Activated naive CD4-positive, alpha-beta T cell treated with anti-CD3 and anti-CD28 coated beads, Interleukin-2, amount 10 ng/mL, durations not matched to agents 7 days and 5 days (primary cell): ENCODE measurements around the gene TMSB4X.
"Not testable (repeated sequence)": the region's sequence is repeated elsewhere in the genome, so short reads cannot be mapped to it uniquely, and the experiment has no call there.

Source experiments
- CTCF ChIA-PET: fragments of 350-600 bp; sonication (Branson Sonifier 250); formaldehyde crosslinking; loops from one replicate; lab custom pipeline; 2021; ENCODE audit warnings: antibody characterized with exemption; lab: Charles Lee
- DNase-seq: peaks from one replicate; pipeline ENCODE4 v3.0.0-alpha.2; 2020
- H3K27ac Mint-ChIP-seq: one replicate; pipeline ENCODE4 v1.8.0; 2021; ENCODE audit warnings: mild to moderate bottlenecking, moderate library complexity, mixed read lengths
- H3K27me3 Mint-ChIP-seq: one replicate; pipeline ENCODE4 v1.8.0; 2021; ENCODE audit warnings: mild to moderate bottlenecking, mixed read lengths
- H3K36me3 Mint-ChIP-seq: one replicate; pipeline ENCODE4 v1.8.0; 2021; ENCODE audit warnings: mixed read lengths
- H3K4me1 Mint-ChIP-seq: one replicate; pipeline ENCODE4 v1.8.0; 2021; ENCODE audit warnings: mixed read lengths
- H3K4me3 Mint-ChIP-seq: one replicate; pipeline ENCODE4 v1.8.0; 2021; ENCODE audit warnings: mild to moderate bottlenecking, moderate library complexity, mixed read lengths
- H3K9me3 Mint-ChIP-seq: one replicate; pipeline ENCODE4 v1.8.0; 2021; ENCODE audit warnings: mixed read lengths

Gene TMSB4X

DNA sequence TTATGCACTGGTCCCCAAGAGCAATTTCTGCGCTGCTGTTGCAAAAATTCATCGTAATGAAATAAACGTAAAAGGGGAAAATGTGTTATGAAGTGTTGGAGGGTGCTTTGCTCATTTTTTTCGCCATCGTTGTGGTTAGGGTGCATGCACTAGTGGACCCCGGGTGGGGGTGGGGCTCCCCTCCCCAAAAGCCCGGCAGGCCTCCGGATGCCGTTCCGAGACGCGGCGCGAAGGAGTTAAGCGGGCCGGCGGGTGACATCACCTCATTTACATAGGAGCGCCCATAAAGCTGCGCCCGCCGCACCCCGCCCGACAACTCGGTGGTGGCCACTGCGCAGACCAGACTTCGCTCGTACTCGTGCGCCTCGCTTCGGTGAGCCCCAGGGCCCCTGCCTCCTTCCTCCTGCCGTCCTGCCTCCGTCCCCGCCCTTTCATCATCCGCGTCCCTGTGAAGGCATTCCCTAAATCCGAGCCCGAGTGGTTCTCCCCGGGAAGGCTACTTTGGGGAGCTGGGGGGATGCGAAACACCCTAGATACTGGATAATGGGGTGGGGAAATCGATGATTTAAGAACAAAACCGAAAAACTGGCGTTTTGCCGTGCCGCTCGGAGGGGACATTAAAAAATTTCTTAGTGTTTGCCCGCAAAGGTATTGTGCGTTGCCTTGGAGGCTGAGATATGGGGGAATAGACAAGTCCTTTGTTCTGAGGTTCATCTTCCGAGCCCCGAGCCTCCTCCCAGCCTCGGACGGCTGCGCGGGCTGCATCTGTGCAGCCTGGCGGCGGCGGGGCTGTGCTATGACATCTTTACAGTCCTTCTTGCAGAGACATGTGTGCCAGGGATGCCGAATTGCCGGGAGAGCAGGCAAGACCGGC, at the start of gene TMSB4X:
Gene TMSB4X (plus strand): TSS at position 315 of the 874 bp plus-strand sequence.
- H3K36me3 Mint-ChIP-seq, result peaks cover 60% of the 10 kb centered on the region
- no peaks in the 10 kb centered on the region for H3K9me3 Mint-ChIP-seq
- peak; percentile 89 for DNase-seq
- H3K27ac Mint-ChIP-seq, result peak within 1 kb of the TSS; percentile 99
- H3K4me1 Mint-ChIP-seq, result peaks cover 39% of the 10 kb centered on the region
- CTCF ChIA-PET, result interaction anchor here (1.2 to 3.6 kb wide), 4 partner anchors 20 to 117 kb away, joined by 3 to 22 read pairs (median 6); no protein-coding TSS in a partner anchor
- peaks cover 14% of the 10 kb centered on the region for H3K27me3 Mint-ChIP-seq
- peak within 1 kb of the TSS; percentile 97 for H3K4me3 Mint-ChIP-seq

DNA sequence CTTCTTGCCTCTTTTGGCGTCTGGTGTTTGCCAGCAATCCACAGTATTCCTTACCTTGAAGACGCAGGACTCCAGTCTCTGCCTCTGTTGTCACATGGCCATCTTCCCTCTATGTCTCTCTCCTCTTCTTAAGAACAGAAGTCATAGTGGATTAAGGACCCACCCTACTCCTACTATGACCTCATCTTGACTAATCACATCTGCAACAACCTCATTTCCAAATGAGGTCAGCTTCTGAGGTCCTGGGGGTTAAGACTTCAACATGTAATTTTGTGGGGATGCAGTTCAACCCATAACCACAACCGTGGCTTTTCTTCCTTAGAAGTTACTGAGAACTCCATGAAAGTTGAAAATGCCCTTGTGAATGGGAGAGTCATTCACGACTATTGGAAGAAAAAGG, 45.2 kb upstream of the TMSB4X start:
- CTCF ChIA-PET, result interaction anchor here (0.7 kb wide), 1 partner anchor 17 kb away, joined by 3 read pairs; no protein-coding TSS in a partner anchor
- Mint-ChIP-seq H3K4me3 (no peak overlapping the region), H3K4me1 (no peaks in the 10 kb centered on the region), H3K27me3 (peaks cover 4% of the 10 kb centered on the region), H3K27ac (no peak overlapping the region), H3K36me3 (no peaks in the 10 kb centered on the region), H3K9me3 (peaks cover 2% of the 10 kb centered on the region)
- DNase-seq, result no peak

DNA sequence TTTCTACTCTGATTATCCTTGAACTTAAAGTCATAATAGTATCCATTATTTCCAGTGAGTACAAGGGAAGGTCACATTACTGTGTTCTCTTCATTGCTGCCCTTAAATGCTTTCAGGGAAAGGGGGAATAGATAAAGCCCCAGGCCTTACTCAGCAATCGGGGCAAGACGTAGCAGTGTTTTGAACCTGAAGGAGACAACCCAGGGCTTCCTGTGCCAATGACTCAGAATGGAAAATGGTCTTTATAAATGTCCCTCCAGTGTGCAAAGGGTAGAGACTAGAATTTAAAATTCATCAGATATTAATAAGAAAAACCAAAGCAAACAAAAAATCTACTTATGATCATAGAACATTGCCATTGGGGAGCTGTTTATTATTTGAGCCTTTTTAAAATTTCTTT, 44.8 kb upstream of the TMSB4X start:
- Mint-ChIP-seq H3K4me3 (no peak overlapping the region), H3K27ac (no peak overlapping the region)

DNA sequence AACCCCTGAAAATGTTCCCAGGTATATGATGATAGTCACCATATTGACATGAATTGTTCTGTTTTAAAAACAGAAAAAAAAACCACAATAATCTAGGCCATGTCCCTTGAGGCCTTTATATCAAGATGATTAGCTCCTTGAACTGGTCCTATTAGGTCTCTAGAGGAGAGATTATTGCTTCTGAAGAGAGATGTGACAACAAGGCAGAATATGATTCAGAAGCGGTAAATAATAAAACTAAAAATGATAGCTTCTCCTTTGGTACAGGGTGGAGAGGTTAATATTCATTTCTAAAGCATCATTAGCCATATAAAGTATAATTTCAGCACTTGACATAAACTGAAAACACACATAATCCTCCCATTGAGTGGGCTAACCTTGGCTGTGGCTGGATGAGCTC, 42.7 kb upstream of the TMSB4X start:
- H3K9me3 Mint-ChIP-seq, result peaks cover 2% of the 10 kb centered on the region
- no peak for DNase-seq
- H3K36me3 Mint-ChIP-seq, result no peaks in the 10 kb centered on the region
- CTCF ChIA-PET, result no interaction called here
- no peaks in the 10 kb centered on the region for H3K4me1 Mint-ChIP-seq
- H3K27ac Mint-ChIP-seq, result no peak overlapping the region
- H3K4me3 Mint-ChIP-seq, result no peak overlapping the region
- H3K27me3 Mint-ChIP-seq, result peaks cover 4% of the 10 kb centered on the region

More for the DNA sequence above, 44.8 kb upstream of the TMSB4X start:
- Mint-ChIP-seq H3K27me3 (peaks cover 4% of the 10 kb centered on the region), H3K9me3 (peaks cover 2% of the 10 kb centered on the region), H3K4me1 (no peaks in the 10 kb centered on the region), H3K36me3 (no peaks in the 10 kb centered on the region)
- CTCF ChIA-PET, result no interaction called here
- DNase-seq, result no peak

DNA sequence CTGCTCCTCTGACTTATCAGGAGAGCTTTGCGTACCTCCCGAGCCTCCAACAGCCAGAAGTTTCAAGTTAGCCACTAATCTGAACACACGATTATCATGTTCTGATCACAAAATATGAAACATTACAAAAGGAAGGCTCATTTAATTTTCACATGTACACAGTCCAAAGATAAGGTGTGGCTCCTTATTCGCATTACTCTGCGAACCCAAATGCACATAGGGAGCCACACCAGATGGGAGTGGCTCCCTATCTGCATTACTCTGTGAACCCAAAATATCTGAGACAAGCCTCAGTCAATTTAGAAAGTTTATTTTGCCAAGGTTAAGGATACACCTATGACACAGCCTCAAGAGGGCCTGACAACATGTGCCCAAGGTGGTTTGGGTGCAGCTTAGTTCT, 40.1 kb upstream of the TMSB4X start:
- Mint-ChIP-seq H3K4me1 (no peaks in the 10 kb centered on the region), H3K4me3 (no peak overlapping the region), H3K27me3 (peaks cover 7% of the 10 kb centered on the region), H3K9me3 (peaks cover 2% of the 10 kb centered on the region), H3K27ac (no peak overlapping the region), H3K36me3 (no peaks in the 10 kb centered on the region)
- CTCF ChIA-PET, result no interaction called here
- no peak for DNase-seq

DNA sequence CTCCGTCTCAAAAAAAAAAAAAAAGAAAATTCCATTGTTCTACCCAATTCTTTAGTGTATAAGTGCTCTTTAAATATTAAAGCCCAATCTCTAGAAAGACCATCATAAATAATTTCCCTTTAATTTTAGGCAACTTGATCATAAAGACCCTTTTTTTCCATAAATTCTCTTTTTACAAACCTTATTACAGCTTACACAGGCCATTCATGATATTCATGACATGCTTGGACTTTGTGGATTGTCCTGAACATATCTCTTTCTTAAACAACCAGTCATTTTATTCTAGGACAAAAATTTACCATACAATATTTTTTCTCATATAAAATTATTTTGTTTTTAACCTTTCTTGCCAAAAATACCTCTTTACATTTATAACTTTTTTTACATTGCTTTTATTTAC, 38.0 kb upstream of the TMSB4X start:
- H3K4me3 Mint-ChIP-seq, result no peak overlapping the region
- peaks cover 7% of the 10 kb centered on the region for H3K27me3 Mint-ChIP-seq
- H3K27ac Mint-ChIP-seq, result no peak overlapping the region
- no peaks in the 10 kb centered on the region for H3K9me3 Mint-ChIP-seq
- DNase-seq, result no peak
- no peaks in the 10 kb centered on the region for H3K36me3 Mint-ChIP-seq
- no peaks in the 10 kb centered on the region for H3K4me1 Mint-ChIP-seq
- CTCF ChIA-PET, result no interaction called here

DNA sequence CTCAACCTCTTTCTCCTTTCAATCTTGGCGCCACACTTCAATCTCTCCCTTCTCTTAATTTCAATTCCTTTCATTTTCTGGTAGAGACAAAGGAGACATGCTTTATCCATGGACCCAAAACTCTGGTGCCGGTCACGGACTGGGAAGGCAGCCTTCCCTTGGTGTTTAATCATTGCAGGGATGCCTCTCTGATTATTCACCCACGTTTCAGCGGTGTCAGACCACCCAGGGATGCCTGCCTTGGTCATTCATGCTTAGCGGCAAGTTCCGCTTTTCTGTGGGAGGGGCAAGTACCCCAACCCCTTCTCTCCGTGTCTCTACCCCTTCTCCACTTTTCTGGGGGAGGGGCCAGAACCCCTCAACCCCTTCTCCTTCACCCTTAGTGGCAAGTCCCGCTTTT, 34.4 kb upstream of the TMSB4X start:
- H3K36me3 Mint-ChIP-seq, DNase-seq, H3K4me1 Mint-ChIP-seq, H3K27me3 Mint-ChIP-seq, H3K27ac Mint-ChIP-seq, H3K4me3 Mint-ChIP-seq, CTCF ChIA-PET, H3K9me3 Mint-ChIP-seq: not testable (repeated sequence)

DNA sequence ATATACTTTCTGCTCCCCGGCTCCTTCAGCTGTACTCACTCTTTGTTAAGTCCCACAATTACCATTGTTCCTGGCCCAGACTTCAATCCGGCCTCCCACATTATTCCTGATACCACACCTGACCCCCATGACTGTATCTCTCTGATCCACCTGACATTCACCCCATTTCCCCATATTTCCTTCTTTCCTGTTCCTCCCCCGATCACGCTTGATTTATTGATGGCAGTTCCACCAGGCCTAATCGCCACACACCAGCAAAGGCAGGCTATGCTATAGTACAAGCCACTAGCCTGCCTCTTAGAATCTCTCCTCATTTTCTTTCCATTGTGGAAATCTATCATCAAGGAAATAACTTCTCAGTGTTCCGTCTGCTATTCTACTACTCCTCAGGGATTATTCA, 31.3 kb upstream of the TMSB4X start:
- not testable (repeated sequence) for H3K27me3 Mint-ChIP-seq, H3K9me3 Mint-ChIP-seq, H3K36me3 Mint-ChIP-seq, H3K27ac Mint-ChIP-seq, H3K4me3 Mint-ChIP-seq, DNase-seq
- peaks cover 26% of the 10 kb centered on the region for H3K4me1 Mint-ChIP-seq
- CTCF ChIA-PET, result interaction anchor here (8.0 kb wide), 1 partner anchor 148 kb away, joined by 100 read pairs; no protein-coding TSS in a partner anchor

DNA sequence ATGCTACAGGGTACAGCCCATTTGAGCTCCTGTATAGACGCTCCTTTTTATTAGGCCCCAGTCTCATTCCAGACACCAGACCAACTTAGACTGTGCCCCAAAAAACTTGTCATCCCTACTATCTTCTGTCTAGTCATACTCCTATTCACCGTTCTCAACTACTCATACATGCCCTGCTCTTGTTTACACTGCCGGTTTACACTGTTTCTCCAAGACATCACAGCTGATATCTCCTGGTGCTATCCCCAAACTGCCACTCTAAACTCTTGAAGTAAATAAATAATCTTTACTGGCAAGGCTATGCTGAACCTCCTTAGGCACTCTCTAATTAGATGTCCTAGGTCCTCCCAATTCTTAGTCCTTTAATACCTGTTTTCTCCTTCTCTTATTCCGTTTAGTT, 30.5 kb upstream of the TMSB4X start:
- not testable (repeated sequence) for H3K27ac Mint-ChIP-seq, H3K4me3 Mint-ChIP-seq, H3K36me3 Mint-ChIP-seq, H3K27me3 Mint-ChIP-seq, DNase-seq, H3K9me3 Mint-ChIP-seq
- CTCF ChIA-PET, result interaction anchor here (8.0 kb wide), 1 partner anchor 147 kb away, joined by 100 read pairs; no protein-coding TSS in a partner anchor
- peaks cover 34% of the 10 kb centered on the region for H3K4me1 Mint-ChIP-seq

DNA sequence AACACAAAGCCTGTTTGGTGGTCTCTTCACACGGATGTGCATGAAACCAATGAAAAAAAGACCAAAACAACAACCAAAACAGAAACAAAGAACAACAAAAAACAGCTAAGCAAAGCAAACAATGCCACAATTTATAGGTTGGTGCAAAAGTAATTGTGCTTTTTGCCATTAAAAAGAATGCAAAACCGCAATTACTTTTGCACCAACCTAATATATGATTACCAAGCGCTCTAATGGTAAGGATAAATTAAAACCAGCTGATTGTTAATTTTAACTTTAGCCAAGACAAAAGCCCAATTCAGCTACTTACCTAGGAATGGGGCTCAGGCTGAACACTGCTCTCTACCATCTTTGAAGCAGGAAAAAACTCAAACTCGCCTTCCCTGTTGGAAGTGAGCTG, 29.4 kb upstream of the TMSB4X start:
- Mint-ChIP-seq H3K4me1 (peaks cover 45% of the 10 kb centered on the region), H3K4me3 (no peak overlapping the region), H3K27ac (no peak overlapping the region), H3K27me3 (peaks cover 4% of the 10 kb centered on the region), H3K9me3 (no peaks in the 10 kb centered on the region), H3K36me3 (no peaks in the 10 kb centered on the region)
- CTCF ChIA-PET, result interaction anchor here (1.3 to 8.0 kb wide), 5 partner anchors 37 to 701 kb away, joined by 3 to 100 read pairs (median 13); no protein-coding TSS in a partner anchor
- DNase-seq, result no peak

DNA sequence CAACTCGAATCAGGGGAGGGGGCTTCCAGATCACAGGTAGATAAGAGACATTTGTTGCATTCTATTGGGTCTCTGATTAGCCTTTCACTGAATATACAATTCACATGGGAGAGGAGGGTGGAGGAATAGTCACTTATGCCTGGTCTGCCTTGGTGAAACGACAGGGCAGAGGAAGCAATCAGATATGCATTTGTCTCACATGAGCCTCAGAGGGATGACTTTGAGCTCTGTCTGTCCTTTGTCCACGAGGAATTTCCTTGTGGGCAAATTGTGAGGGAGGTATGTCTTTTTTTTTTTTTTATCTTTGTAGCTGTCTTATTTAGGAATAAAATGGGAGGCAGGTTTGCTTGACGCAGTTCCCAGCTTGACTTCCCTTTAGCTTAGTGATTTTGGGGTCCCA, 28.5 kb upstream of the TMSB4X start:
- Mint-ChIP-seq H3K27ac (no peak overlapping the region), H3K4me3 (no peak overlapping the region), H3K9me3 (no peaks in the 10 kb centered on the region), H3K27me3 (peaks cover 4% of the 10 kb centered on the region), H3K4me1 (peaks cover 50% of the 10 kb centered on the region), H3K36me3 (no peaks in the 10 kb centered on the region)
- CTCF ChIA-PET, result interaction anchor here (0.7 to 8.0 kb wide), 28 partner anchors 8 to 700 kb away, joined by 3 to 100 read pairs (median 4); no protein-coding TSS in a partner anchor
- DNase-seq, result no peak

DNA sequence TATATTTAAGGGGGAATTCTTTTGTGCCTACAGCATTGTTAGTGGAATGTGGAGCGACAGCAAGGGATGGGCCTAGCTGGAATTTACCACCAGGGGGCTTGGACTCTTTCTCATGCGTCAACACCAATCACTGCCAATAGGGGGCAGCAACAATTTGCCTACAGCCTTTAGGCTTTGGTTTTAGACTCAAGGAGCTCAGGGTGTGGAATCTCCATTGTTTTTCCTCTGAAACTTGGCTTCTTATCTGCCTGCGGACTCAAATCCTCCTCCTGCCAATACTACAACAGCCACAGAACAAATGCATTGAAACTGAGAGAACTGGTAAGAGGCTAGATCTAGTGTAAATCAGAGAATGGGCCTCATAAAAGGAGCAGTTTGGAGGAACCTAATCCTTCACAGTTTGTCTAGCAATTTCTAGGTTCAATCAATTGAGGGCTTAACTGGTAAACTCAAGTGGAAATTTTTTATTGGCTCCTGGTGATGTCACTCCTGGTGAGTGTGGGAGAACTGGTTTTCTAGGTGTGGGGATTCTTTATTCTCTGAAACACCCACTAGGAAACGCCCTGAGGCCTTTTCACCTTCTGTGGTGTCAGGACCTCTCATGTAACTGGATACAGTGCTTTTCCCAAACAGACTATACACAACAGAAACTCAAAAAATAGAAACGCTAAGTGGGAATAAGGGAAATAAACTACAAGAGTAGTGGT, 27.9 kb upstream of the TMSB4X start:
- no peaks in the 10 kb centered on the region for H3K36me3 Mint-ChIP-seq
- CTCF ChIA-PET, result interaction anchor here (0.5 to 8.0 kb wide), 33 partner anchors 9 to 1085 kb away, joined by 3 to 100 read pairs (median 4); no protein-coding TSS in a partner anchor
- peak overlapping the region; percentile 89 for H3K27ac Mint-ChIP-seq
- H3K27me3 Mint-ChIP-seq, result peaks cover 2% of the 10 kb centered on the region
- peak overlapping the region; percentile 53 for H3K4me3 Mint-ChIP-seq
- peak; percentile 79 for DNase-seq
- H3K4me1 Mint-ChIP-seq, result peaks cover 53% of the 10 kb centered on the region
- H3K9me3 Mint-ChIP-seq, result no peaks in the 10 kb centered on the region

DNA sequence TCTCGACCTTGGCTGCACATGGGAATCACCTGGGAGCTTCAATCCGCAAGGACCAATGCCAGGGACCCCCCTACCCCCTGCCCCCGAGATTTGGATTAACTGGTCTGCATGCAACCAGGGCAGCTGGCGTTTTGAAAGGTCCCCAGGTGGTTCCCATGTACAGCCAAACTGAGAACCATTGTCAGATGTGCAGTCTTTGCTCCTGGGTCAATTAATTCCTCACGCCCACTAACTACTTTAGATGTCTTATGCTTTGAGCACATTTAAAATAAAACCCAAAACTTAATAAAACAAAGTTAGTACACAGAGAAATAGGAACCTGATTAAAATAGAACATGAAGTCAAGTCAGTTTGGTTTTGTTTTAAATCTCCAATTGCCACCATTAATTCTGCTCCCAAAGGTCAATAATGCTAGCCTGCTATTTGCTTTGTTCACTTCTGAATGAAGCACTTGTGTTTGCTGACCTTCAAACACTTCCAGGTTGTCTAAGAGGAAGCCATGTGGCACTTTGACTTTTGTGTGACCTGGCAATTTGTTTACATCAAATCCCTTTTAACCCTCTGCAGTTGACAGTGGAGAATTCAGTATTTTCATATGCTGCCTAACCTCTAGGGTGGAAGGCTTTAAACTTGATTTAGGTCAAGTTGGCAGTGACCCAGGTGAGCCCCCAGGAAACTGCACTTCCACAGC, 27.2 kb upstream of the TMSB4X start:
- H3K27ac Mint-ChIP-seq, result peak overlapping the region; percentile 89
- CTCF ChIA-PET, result interaction anchor here (0.9 to 8.0 kb wide), 8 partner anchors 21 to 541 kb away, joined by 3 to 100 read pairs (median 9); no protein-coding TSS in a partner anchor
- peaks cover 58% of the 10 kb centered on the region for H3K4me1 Mint-ChIP-seq
- H3K27me3 Mint-ChIP-seq, result no peaks in the 10 kb centered on the region
- no peaks in the 10 kb centered on the region for H3K36me3 Mint-ChIP-seq
- H3K4me3 Mint-ChIP-seq, result no peak overlapping the region
- H3K9me3 Mint-ChIP-seq, result no peaks in the 10 kb centered on the region
- no peak for DNase-seq

DNA sequence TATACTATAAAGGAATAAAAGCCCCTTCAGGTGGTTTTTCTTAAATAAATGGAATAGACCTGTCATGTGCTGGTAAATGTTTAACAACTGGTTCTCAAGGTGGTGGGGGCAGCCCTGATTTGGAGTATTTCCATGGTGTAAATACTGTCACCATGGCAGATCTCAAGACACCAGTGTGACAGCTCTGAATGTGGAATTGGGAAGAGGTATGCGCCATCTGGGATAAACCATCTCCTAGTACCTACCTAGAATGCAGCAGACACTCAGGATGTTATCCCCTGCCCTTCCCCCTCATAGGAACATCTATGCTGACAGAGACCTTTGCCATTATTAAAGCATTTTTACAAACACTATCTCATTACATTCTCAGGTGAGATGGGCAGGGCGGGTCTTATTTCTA, 26.4 kb upstream of the TMSB4X start:
- no peaks in the 10 kb centered on the region for H3K9me3 Mint-ChIP-seq
- H3K27ac Mint-ChIP-seq, result peak overlapping the region; percentile 42
- no peaks in the 10 kb centered on the region for H3K36me3 Mint-ChIP-seq
- no peak for DNase-seq
- no peak overlapping the region for H3K4me3 Mint-ChIP-seq
- H3K27me3 Mint-ChIP-seq, result no peaks in the 10 kb centered on the region
- CTCF ChIA-PET, result interaction anchor here (3.0 to 8.0 kb wide), 3 partner anchors 25 to 143 kb away, joined by 20 to 100 read pairs (median 22); partner anchors contain the start of gene TMSB4X
- H3K4me1 Mint-ChIP-seq, result peaks cover 66% of the 10 kb centered on the region
